GM12865 (cell line): Measurements from ENCODE around the gene ACTN3.
"Not testable (repeated sequence)": the region's sequence is repeated elsewhere in the genome, so short reads cannot be mapped to it uniquely, and the experiment has no call there.

ENCODE experiments used
- DNase-seq: peaks from one replicate; pipeline ENCODE4 v3.0.0; 2010; ENCODE audit warnings: low read depth
- H3K4me3 ChIP-seq: 2 replicates; pipeline ENCODE4 v1.5.1; 2011; ENCODE audit warnings: mild to moderate bottlenecking, low read depth, low read length, control low read depth
- CTCF ChIP-seq: IDR thresholded peaks from 2 replicates; pipeline ENCODE4 v1.5.1; 2011; ENCODE audit warnings: low read length, control low read depth, low read depth, inconsistent platforms; ENCODE audit not compliant: insufficient read depth; ENCODE audit errors: missing control alignments

Gene ACTN3

GRCh38 chr11:66604155-66604554 is 57.5 kb downstream of the ACTN3 start:
- no peak for TF ChIP-seq CTCF
- no peak for DNase-seq

GRCh38 chr11:66606608-66607007 is 59.9 kb downstream of the ACTN3 start:
- DNase-seq = not testable (repeated sequence)

More at GRCh38 chr11:66604155-66604554, 57.5 kb downstream of the ACTN3 start:
- H3K4me3 ChIP-seq = no peak overlapping the region

GRCh38 chr11:66607126-66607834 is 60.6 kb downstream of the ACTN3 start:
- no peak for TF ChIP-seq CTCF
- no peak for DNase-seq
- H3K4me3 ChIP-seq = no peak overlapping the region

More at GRCh38 chr11:66606608-66607007, 59.9 kb downstream of the ACTN3 start:
- H3K4me3 ChIP-seq = not testable (repeated sequence)

GRCh38 chr11:66609721-66610617 is 63.3 kb downstream of the ACTN3 start:
- no peak overlapping the region for H3K4me3 ChIP-seq
- no peak for DNase-seq
- no peak for TF ChIP-seq CTCF

DNA sequence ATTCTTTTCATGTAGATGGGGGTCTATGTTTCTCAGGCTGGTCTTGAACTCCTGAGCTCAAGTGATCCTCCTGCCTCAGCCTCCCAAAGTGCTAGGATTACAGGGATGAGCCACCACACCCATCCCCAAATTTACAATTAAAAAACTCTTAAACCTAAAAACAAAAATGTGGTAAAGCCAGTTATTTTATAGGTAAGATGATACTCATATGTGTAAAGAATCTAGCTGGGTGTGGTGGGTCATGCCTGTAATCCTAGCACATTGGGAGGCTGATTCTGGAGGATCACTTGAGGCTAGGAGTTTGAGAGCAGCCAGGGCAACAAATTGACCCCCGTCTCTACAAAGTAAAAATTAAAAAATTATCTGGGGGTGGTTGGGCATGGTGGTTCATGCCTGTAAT is 65.8 kb downstream of the ACTN3 start:
- no peak for TF ChIP-seq CTCF
- no peak for DNase-seq
- no peak overlapping the region for H3K4me3 ChIP-seq
